ENCODE results near the gene GRIA1.

Gene GRIA1

GRCh38 chr5:153783362-153783658 lies 292.8 kb downstream of the GRIA1 start:
- Histone ChIP-seq H3K27ac (ENCODE audit: insufficient read depth, low read depth, low read length, poor library complexity, severe bottlenecking) (no peak overlapping the region), H3K36me3 (ENCODE audit: control insufficient read depth, insufficient read depth, low read length) (no peaks in the 10 kb centered on the region), H3K4me3 (ENCODE audit: insufficient read depth, low read depth, low read length) (no peak overlapping the region), H3K27me3 (ENCODE audit: control insufficient read depth, insufficient read depth, low read length, poor library complexity, severe bottlenecking) (no peaks in the 10 kb centered on the region), H3K9me3 (ENCODE audit: control insufficient read depth, low read length) (no peaks in the 10 kb centered on the region), H3K4me1 (ENCODE audit: control insufficient read depth, insufficient read depth, low read length) (peaks cover 5% of the 10 kb centered on the region)

GRCh38 chr5:153784277-153784676 lies 293.8 kb downstream of the GRIA1 start:
- Histone ChIP-seq H3K4me1 (ENCODE audit: control insufficient read depth, insufficient read depth, low read length) (no peaks in the 10 kb centered on the region), H3K36me3 (ENCODE audit: control insufficient read depth, insufficient read depth, low read length) (no peaks in the 10 kb centered on the region), H3K9me3 (ENCODE audit: control insufficient read depth, low read length) (no peaks in the 10 kb centered on the region), H3K4me3 (ENCODE audit: insufficient read depth, low read depth, low read length) (no peak overlapping the region), H3K27ac (ENCODE audit: insufficient read depth, low read depth, low read length, poor library complexity, severe bottlenecking) (no peak overlapping the region), H3K27me3 (ENCODE audit: control insufficient read depth, insufficient read depth, low read length, poor library complexity, severe bottlenecking) (no peaks in the 10 kb centered on the region)
- WGBS, 2 experiments, result 92 to 96% methylated on average over 2 to 3 of the region's 3 CpGs

- 82 to 83% methylated on average over 2 of the region's 2 CpGs for WGBS, 2 experiments
- Histone ChIP-seq H3K4me3 (ENCODE audit: insufficient read depth, low read depth, low read length) (no peak overlapping the region), H3K4me1 (ENCODE audit: control insufficient read depth, insufficient read depth, low read length) (no peaks in the 10 kb centered on the region), H3K27ac (ENCODE audit: insufficient read depth, low read depth, low read length, poor library complexity, severe bottlenecking) (no peak overlapping the region), H3K9me3 (ENCODE audit: control insufficient read depth, low read length) (no peaks in the 10 kb centered on the region), H3K36me3 (ENCODE audit: control insufficient read depth, insufficient read depth, low read length) (no peaks in the 10 kb centered on the region), H3K27me3 (ENCODE audit: control insufficient read depth, insufficient read depth, low read length, poor library complexity, severe bottlenecking) (no peaks in the 10 kb centered on the region)
These were observed 300.9 kb downstream of the GRIA1 start for GRCh38 chr5:153791339-153791738.

GRCh38 chr5:153792305-153792704 lies 301.8 kb downstream of the GRIA1 start:
- no peaks in the 10 kb centered on the region for H3K4me1 ChIP-seq (ENCODE audit: control insufficient read depth, insufficient read depth, low read length)
- H3K4me3 ChIP-seq (ENCODE audit: insufficient read depth, low read depth, low read length), result no peak overlapping the region
- H3K9me3 ChIP-seq (ENCODE audit: control insufficient read depth, low read length), result no peaks in the 10 kb centered on the region
- no peak overlapping the region for H3K27ac ChIP-seq (ENCODE audit: insufficient read depth, low read depth, low read length, poor library complexity, severe bottlenecking)
- H3K36me3 ChIP-seq (ENCODE audit: control insufficient read depth, insufficient read depth, low read length), result no peaks in the 10 kb centered on the region
- no peaks in the 10 kb centered on the region for H3K27me3 ChIP-seq (ENCODE audit: control insufficient read depth, insufficient read depth, low read length, poor library complexity, severe bottlenecking)

- no peaks in the 10 kb centered on the region for H3K36me3 ChIP-seq (ENCODE audit: control insufficient read depth, insufficient read depth, low read length)
- H3K27me3 ChIP-seq (ENCODE audit: control insufficient read depth, insufficient read depth, low read length, poor library complexity, severe bottlenecking), result no peaks in the 10 kb centered on the region
- H3K4me1 ChIP-seq (ENCODE audit: control insufficient read depth, insufficient read depth, low read length), result peaks cover 7% of the 10 kb centered on the region
- H3K9me3 ChIP-seq (ENCODE audit: control insufficient read depth, low read length), result no peaks in the 10 kb centered on the region
- 100% methylated on average over 1 of the region's 1 CpG for WGBS, 2 experiments
- no peak overlapping the region for H3K27ac ChIP-seq (ENCODE audit: insufficient read depth, low read depth, low read length, poor library complexity, severe bottlenecking)
- H3K4me3 ChIP-seq (ENCODE audit: insufficient read depth, low read depth, low read length), result no peak overlapping the region
These were observed 303.2 kb downstream of the GRIA1 start for GRCh38 chr5:153793699-153794098.

GRCh38 chr5:153794327-153794726 lies 303.9 kb downstream of the GRIA1 start:
- H3K36me3 ChIP-seq (ENCODE audit: control insufficient read depth, insufficient read depth, low read length), result no peaks in the 10 kb centered on the region
- H3K9me3 ChIP-seq (ENCODE audit: control insufficient read depth, low read length), result no peaks in the 10 kb centered on the region
- no peak overlapping the region for H3K27ac ChIP-seq (ENCODE audit: insufficient read depth, low read depth, low read length, poor library complexity, severe bottlenecking)
- WGBS, 2 experiments, result 96 to 97% methylated on average over 10 of the region's 10 CpGs
- H3K27me3 ChIP-seq (ENCODE audit: control insufficient read depth, insufficient read depth, low read length, poor library complexity, severe bottlenecking), result no peaks in the 10 kb centered on the region
- H3K4me1 ChIP-seq (ENCODE audit: control insufficient read depth, insufficient read depth, low read length), result peaks cover 11% of the 10 kb centered on the region
- H3K4me3 ChIP-seq (ENCODE audit: insufficient read depth, low read depth, low read length), result no peak overlapping the region

- Histone ChIP-seq H3K27me3 (ENCODE audit: control insufficient read depth, insufficient read depth, low read length, poor library complexity, severe bottlenecking) (no peaks in the 10 kb centered on the region), H3K36me3 (ENCODE audit: control insufficient read depth, insufficient read depth, low read length) (no peaks in the 10 kb centered on the region), H3K4me1 (ENCODE audit: control insufficient read depth, insufficient read depth, low read length) (peaks cover 11% of the 10 kb centered on the region), H3K27ac (ENCODE audit: insufficient read depth, low read depth, low read length, poor library complexity, severe bottlenecking) (no peak overlapping the region), H3K9me3 (ENCODE audit: control insufficient read depth, low read length) (no peaks in the 10 kb centered on the region), H3K4me3 (ENCODE audit: insufficient read depth, low read depth, low read length) (no peak overlapping the region)
- WGBS, 2 experiments, result 86 to 97% methylated on average over 2 of the region's 2 CpGs
These were observed 306.1 kb downstream of the GRIA1 start for GRCh38 chr5:153796527-153796926.

- Histone ChIP-seq H3K4me1 (ENCODE audit: control insufficient read depth, insufficient read depth, low read length) (peaks cover 11% of the 10 kb centered on the region), H3K9me3 (ENCODE audit: control insufficient read depth, low read length) (no peaks in the 10 kb centered on the region), H3K27ac (ENCODE audit: insufficient read depth, low read depth, low read length, poor library complexity, severe bottlenecking) (no peak overlapping the region), H3K27me3 (ENCODE audit: control insufficient read depth, insufficient read depth, low read length, poor library complexity, severe bottlenecking) (no peaks in the 10 kb centered on the region), H3K36me3 (ENCODE audit: control insufficient read depth, insufficient read depth, low read length) (no peaks in the 10 kb centered on the region), H3K4me3 (ENCODE audit: insufficient read depth, low read depth, low read length) (no peak overlapping the region)
- WGBS, 2 experiments, result 91 to 96% methylated on average over 3 of the region's 3 CpGs
These were observed 307.0 kb downstream of the GRIA1 start for GRCh38 chr5:153797484-153797883.

GRCh38 chr5:153798830-153799229 lies 308.4 kb downstream of the GRIA1 start:
- no peaks in the 10 kb centered on the region for H3K36me3 ChIP-seq (ENCODE audit: control insufficient read depth, insufficient read depth, low read length)
- H3K4me1 ChIP-seq (ENCODE audit: control insufficient read depth, insufficient read depth, low read length), result peaks cover 11% of the 10 kb centered on the region
- H3K27ac ChIP-seq (ENCODE audit: insufficient read depth, low read depth, low read length, poor library complexity, severe bottlenecking), result no peak overlapping the region
- H3K4me3 ChIP-seq (ENCODE audit: insufficient read depth, low read depth, low read length), result no peak overlapping the region
- H3K27me3 ChIP-seq (ENCODE audit: control insufficient read depth, insufficient read depth, low read length, poor library complexity, severe bottlenecking), result no peaks in the 10 kb centered on the region
- WGBS, 2 experiments, result 77 to 90% methylated on average over 4 to 5 of the region's 5 CpGs
- no peaks in the 10 kb centered on the region for H3K9me3 ChIP-seq (ENCODE audit: control insufficient read depth, low read length)

- Histone ChIP-seq H3K36me3 (ENCODE audit: control insufficient read depth, insufficient read depth, low read length) (no peaks in the 10 kb centered on the region), H3K27me3 (ENCODE audit: control insufficient read depth, insufficient read depth, low read length, poor library complexity, severe bottlenecking) (no peaks in the 10 kb centered on the region), H3K27ac (ENCODE audit: insufficient read depth, low read depth, low read length, poor library complexity, severe bottlenecking) (no peak overlapping the region), H3K4me1 (ENCODE audit: control insufficient read depth, insufficient read depth, low read length) (peaks cover 11% of the 10 kb centered on the region), H3K4me3 (ENCODE audit: insufficient read depth, low read depth, low read length) (no peak overlapping the region), H3K9me3 (ENCODE audit: control insufficient read depth, low read length) (no peaks in the 10 kb centered on the region)
- WGBS, 2 experiments, result 92 to 96% methylated on average over 2 of the region's 2 CpGs
These were observed 309.0 kb downstream of the GRIA1 start for GRCh38 chr5:153799466-153799865.

- Histone ChIP-seq H3K27me3 (ENCODE audit: control insufficient read depth, insufficient read depth, low read length, poor library complexity, severe bottlenecking) (no peaks in the 10 kb centered on the region), H3K36me3 (ENCODE audit: control insufficient read depth, insufficient read depth, low read length) (no peaks in the 10 kb centered on the region), H3K27ac (ENCODE audit: insufficient read depth, low read depth, low read length, poor library complexity, severe bottlenecking) (no peak overlapping the region), H3K9me3 (ENCODE audit: control insufficient read depth, low read length) (no peaks in the 10 kb centered on the region), H3K4me3 (ENCODE audit: insufficient read depth, low read depth, low read length) (no peak overlapping the region), H3K4me1 (ENCODE audit: control insufficient read depth, insufficient read depth, low read length) (peaks cover 17% of the 10 kb centered on the region)
- 92 to 93% methylated on average over 12 of the region's 12 CpGs for WGBS, 2 experiments
These were observed 311.8 kb downstream of the GRIA1 start for GRCh38 chr5:153802050-153802821.

Measured in ectodermal cell (in vitro differentiated cells).